ENCODE data around the gene IFNL4.
"Not testable (repeated sequence)": the region's sequence is repeated elsewhere in the genome, so short reads cannot be mapped to it uniquely, and the experiment has no call there.

Gene IFNL4

GRCh38 chr19:39219108-39219507 is 29.5 kb downstream of the IFNL4 start:
- not testable (repeated sequence) for DNase-seq

DNA sequence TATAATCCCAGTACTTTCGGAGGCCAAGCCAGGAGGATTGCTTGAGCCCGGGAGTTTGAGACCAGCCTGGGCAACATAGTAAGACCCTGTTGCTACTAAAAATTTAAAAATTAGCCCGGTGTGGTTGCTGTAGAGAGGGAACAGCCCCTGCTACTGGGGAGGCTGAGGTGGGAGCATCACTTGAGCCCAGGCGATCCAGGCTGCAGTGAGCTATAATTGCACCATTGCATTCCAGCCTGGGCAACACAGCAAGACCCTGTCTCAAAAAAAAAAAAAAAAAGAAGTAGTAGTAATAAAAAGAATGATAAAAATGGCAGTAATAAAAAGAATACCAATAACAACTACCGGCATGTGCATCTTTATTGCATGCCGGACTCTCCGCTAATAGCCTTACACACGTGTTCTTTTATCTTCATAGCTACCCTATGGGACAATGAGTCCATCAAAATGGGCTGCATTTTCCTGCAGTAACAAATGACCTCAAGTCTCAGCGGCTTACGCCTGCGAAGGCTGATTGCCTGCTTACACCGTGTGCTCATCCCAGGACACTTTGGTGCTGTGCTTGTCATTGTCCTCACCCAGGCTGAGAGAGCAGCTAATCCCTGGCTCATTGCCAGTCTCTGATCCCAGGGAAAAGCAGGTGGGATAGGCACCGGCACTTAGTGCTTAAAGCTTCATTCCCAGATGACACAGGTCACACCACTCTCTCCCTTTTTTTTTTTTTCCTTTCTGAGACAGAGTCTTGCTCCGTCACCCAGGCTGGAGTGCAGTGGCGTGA is 30.2 kb downstream of the IFNL4 start:
- no peak for DNase-seq

DNA sequence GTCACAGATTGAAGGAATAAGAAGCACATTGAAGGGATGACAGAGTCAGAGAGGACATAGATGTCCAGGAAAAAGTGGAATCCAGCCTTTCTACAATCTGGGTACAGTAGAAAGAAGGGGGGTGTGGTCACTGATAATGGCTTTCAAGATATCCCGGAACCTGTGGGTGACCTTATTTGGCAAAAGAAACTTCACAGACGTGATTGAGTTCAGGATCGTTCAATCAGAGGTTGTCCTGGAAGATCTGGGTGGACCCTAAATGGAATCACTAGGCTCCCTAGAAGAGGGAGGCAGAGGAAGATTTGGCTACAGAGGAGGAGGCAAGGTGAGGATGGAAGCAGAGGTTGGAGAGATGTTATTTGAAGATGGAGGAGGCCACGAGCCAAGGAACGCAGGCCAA is 31.6 kb downstream of the IFNL4 start:
- no peak for DNase-seq

- DNase-seq: not testable (repeated sequence)
Observed at GRCh38 chr19:39215323-39215722, 33.3 kb downstream of the IFNL4 start.

GRCh38 chr19:39212375-39212742 is 36.3 kb downstream of the IFNL4 start:
- DNase-seq: peak; percentile 49

DNA sequence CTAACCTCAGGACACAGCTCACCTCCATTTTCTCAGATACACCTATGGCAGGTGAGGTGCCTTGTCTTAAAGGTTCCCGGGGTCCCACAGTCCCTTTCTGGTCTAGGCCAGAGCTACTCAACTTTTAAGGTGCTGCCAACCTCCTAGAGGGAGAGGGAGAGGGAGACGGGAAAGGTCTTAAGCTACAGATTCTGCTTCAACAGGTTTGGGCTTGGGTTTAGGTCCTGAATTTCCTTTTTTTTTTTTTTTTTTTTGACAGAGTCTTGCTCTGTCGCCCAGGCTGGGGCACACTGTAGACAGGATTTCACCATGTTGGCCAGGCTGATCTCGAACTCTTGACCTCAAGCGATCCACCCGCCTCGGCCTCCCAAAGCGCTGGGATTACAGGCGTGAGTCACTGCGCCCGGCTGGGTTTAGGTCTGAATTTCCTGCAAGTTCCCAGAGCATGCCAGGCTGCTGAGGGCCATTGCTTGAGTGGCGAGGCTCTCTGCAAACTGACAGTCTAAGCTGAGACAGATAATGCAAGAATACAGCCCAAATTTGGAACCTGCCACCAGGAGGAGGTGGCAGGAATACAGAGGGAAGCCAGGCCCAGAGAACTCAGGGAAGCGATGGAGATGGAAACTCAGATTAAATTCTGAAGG is 36.8 kb downstream of the IFNL4 start:
- DNase-seq: no peak

DNA sequence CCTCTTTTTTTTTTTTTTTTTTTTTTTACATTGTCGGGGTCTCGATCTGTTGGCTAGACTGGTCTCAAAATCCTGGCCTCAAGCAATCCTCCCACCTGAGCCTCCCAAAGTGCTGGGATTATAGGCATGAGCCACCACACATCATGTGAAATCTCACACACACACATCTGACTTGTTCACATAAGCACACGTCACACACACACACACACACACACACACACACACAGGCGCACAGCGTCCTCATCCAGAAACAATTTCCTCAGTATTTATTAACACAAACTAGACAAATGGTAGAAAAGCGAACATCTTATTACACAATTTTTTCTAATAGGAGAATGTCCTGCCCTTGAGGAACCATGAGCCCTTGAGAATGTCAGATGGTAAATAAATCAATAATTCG is 39.5 kb downstream of the IFNL4 start:
- DNase-seq: no peak

DNA sequence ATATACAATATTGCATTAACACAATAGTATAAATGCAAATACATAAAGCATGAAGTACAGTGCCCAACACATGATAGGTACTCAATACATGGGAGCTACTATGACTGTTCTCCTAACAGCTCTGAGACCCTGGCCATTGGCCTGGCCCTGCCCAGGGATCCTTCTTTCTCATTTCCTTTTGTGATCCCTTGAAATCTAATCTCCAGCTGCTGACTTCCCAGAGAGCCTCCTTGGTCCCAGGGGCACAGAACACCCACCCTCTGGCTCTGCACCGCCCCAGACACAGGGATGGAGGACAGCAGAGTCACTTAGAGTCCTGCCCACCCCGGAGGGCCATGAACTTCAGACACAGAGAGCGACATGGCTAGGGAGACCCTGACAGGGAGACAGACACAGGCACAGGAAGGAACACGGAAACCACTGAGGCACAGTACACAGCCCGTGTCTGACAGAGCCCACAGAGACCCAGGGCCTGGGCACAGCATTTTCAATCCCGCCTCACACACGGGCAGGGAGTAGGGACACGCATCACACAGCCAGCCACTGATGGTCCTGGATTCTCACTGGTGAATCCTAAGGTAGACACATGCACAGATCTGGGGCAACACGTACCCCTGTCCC is 40.4 kb downstream of the IFNL4 start:
- DNase-seq: no peak

GRCh38 chr19:39207293-39207836 is 41.3 kb downstream of the IFNL4 start:
- no peak for DNase-seq

DNA sequence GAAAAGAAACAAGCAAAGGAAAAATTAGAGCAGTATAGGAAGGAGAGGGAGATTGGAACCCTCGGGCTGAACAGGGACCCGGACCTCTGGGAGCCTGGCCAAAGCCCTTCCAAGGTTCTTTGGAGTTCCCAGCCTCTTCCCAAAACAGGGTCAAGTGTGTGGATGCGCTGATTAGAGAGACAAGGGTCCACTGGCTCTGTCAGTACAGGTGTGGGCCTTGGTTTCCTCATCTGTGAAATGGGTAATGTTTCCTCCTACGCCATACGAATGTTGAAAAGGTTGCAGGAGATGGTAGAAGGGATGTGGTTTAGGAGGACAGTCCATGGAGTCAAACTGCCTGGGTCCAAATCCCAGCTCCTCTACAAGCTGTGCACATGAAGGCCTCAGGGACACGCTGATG is 42.5 kb downstream of the IFNL4 start:
- no peak for DNase-seq

DNA sequence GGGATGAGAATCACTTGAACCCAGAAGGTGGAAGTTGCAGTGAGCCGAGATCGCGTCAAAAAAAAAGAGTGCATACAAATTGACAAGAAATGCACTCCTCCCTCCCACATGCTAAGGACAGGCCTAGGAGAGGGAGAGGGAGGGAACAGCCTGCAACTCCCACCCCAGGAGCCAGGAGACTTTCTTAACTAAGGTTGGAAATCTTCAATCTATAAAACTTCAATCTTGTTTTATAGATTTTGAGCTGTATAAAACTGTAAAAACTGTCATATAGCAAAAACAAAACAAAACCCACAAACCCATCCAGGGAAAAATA is 43.2 kb downstream of the IFNL4 start:
- no peak for DNase-seq

GRCh38 chr19:39203372-39204341 is 45.0 kb downstream of the IFNL4 start, which contains the start of gene SYCN:
Gene SYCN, minus strand, starts transcription at chr19:39204263. Its CDS starts 9 bp downstream, at chr19:39204254.
- no peak for DNase-seq

GRCh38 chr19:39202998-39203355 is 45.7 kb downstream of the IFNL4 start:
- no peak for DNase-seq

DNA sequence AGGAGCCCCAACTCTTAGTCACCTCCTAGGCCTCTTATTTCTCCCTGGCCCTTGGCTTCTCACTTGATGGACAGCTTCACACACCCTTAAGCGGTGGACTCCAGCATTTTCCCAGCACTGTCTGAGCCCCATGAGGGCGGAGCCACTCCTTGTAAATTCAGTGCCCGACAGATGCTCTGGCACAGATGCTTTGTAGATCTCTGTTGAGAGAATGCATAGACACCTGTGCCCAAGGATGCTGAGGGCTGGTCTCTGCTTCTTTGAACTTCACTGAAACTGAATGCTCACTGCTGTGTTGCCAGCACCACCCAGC is 47.9 kb downstream of the IFNL4 start:
- no peak for DNase-seq

- no peak for DNase-seq
Observed at GRCh38 chr19:39200066-39200802, 48.4 kb downstream of the IFNL4 start.

- no peak for DNase-seq
Observed at GRCh38 chr19:39199025-39199424, 49.6 kb downstream of the IFNL4 start.

DNA sequence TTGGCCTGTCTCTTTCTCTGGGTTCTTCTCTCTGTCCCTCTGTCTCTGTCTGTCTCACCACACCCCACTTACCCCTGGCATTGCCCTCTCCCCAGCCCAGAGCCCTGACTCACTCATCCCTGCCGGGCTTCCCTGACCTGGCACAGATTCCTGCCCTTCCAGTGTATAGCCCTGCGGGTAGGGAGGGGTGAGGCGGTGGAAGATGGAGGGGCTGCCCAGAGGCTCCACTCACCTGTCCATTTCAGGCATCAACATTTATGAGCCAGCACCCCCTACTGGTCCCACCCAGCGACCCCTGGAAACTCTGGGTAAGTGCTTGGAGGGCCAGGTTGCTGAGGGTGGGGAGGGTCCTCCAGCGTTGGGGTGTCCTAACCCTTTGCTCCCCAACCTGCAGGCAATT is 50.8 kb downstream of the IFNL4 start:
- no peak for DNase-seq

- no peak for DNase-seq
Observed at GRCh38 chr19:39196860-39197562, 51.6 kb downstream of the IFNL4 start, which contains the start of gene NCCRP1. Gene NCCRP1, plus strand, starts transcription at chr19:39196964. Its CDS starts 19 bp downstream, at chr19:39196983.

DNA sequence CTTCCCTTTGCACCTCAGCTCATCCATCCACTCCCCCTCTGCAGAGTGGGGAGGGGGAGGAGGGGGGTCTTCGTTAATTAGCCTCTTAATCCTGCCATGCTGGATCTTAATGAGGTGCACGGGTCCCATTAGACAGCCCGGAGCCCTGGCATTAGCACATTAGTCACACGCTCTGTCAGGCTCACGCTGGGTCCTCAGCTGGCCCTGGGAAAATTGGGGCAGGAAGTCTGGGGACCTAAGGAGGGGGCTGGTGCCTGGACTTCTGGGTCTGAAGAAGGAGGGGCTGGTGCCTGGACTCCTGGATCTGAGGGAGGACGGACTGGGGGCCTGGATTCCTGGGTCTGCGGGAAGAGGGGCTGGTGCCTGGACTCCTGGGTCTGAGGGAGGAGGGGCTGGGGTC is 52.3 kb downstream of the IFNL4 start:
- no peak for DNase-seq

Data from CD4-positive, alpha-beta T cell treated with Interferon gamma for 1 hour (primary cell).